NCI-H345 treated with DMSO at 0.1 percent for 48 hours (cell line): ENCODE measurements around the gene SEMA5A.
"Not testable (repeated sequence)": the region's sequence is repeated elsewhere in the genome, so short reads cannot be mapped to it uniquely, and the experiment has no call there.

Experiments
- DNase-seq: peaks from one replicate; lab custom pipeline; 2025; ENCODE audit not compliant: unreplicated experiment; lab: John Stamatoyannopoulos, UW

SEMA5A gene

GRCh38 chr5:9363449-9363848 is 182.4 kb downstream of the SEMA5A start:
- no peak for DNase-seq

- DNase-seq: no peak
These were observed 182.8 kb downstream of the SEMA5A start for GRCh38 chr5:9363026-9363425.

- no peak for DNase-seq
These were observed 183.3 kb downstream of the SEMA5A start for GRCh38 chr5:9362600-9362999.

- no peak for DNase-seq
These were observed 184.0 kb downstream of the SEMA5A start for GRCh38 chr5:9361835-9362234.

- no peak for DNase-seq
These were observed 186.8 kb downstream of the SEMA5A start for GRCh38 chr5:9358961-9359685.

- no peak for DNase-seq
These were observed 189.5 kb downstream of the SEMA5A start for GRCh38 chr5:9356351-9356825.

GRCh38 chr5:9354336-9355081 is 191.4 kb downstream of the SEMA5A start:
- no peak for DNase-seq

- DNase-seq: not testable (repeated sequence)
These were observed 192.8 kb downstream of the SEMA5A start for GRCh38 chr5:9353048-9353447.

- no peak for DNase-seq
These were observed 194.3 kb downstream of the SEMA5A start for GRCh38 chr5:9351546-9351945.

- DNase-seq: no peak
These were observed 195.5 kb downstream of the SEMA5A start for GRCh38 chr5:9350301-9350797.

- DNase-seq: no peak
These were observed 197.4 kb downstream of the SEMA5A start for GRCh38 chr5:9348401-9348996.

- no peak for DNase-seq
These were observed 198.2 kb downstream of the SEMA5A start for GRCh38 chr5:9347541-9348295.

GRCh38 chr5:9347032-9347431 is 198.8 kb downstream of the SEMA5A start:
- DNase-seq: no peak

GRCh38 chr5:9344751-9345240 is 201.1 kb downstream of the SEMA5A start:
- peak; percentile 51 for DNase-seq

GRCh38 chr5:9343146-9343850 is 202.6 kb downstream of the SEMA5A start:
- no peak for DNase-seq

GRCh38 chr5:9342161-9342787 is 203.6 kb downstream of the SEMA5A start:
- DNase-seq: no peak

- no peak for DNase-seq
These were observed 205.8 kb downstream of the SEMA5A start for GRCh38 chr5:9340085-9340484.

- DNase-seq: no peak
These were observed 206.6 kb downstream of the SEMA5A start for GRCh38 chr5:9339206-9339818.

- DNase-seq: no peak
These were observed 207.1 kb downstream of the SEMA5A start for GRCh38 chr5:9338796-9339195.
